GM12891 (cell line): ENCODE results near the gene TGFBR2.

Experiments
- PAX5 ChIP-seq: IDR thresholded peaks from 2 replicates; pipeline ENCODE4 v1.6.1; 2011; ENCODE audit warnings: low read length, moderate library complexity, mild to moderate bottlenecking; ENCODE audit not compliant: insufficient read depth, severe bottlenecking
- POLR2A ChIP-seq: IDR thresholded peaks from 2 replicates; pipeline ENCODE4 v1.6.1; 2011; ENCODE audit warnings: low read depth, low read length, control low read depth
- POLR2AphosphoS5 ChIP-seq: IDR thresholded peaks from 2 replicates; pipeline ENCODE4 v1.6.1; 2011; ENCODE audit warnings: low read depth, low read length, control low read depth
- POU2F2 ChIP-seq: IDR thresholded peaks from 2 replicates; pipeline ENCODE4 v1.6.1; 2011; ENCODE audit warnings: low read depth, mild to moderate bottlenecking, control low read depth, low read length, moderate library complexity
- SPI1 ChIP-seq: IDR thresholded peaks from 2 replicates; pipeline ENCODE4 v1.6.1; 2011; ENCODE audit warnings: low read depth, low read length, control low read depth
- TAF1 ChIP-seq: IDR thresholded peaks from 2 replicates; pipeline ENCODE4 v1.6.1; 2011; ENCODE audit warnings: low read depth, low read length, control low read depth

GRCh38 chr3:30620402-30621360 lies 14.3 kb downstream of the TGFBR2 start:
- TF ChIP-seq POLR2A (no peak), TAF1 (no peak), POLR2AphosphoS5 (no peak), SPI1 (no peak), POU2F2 (no peak), PAX5 (no peak)
